Measurements from ENCODE around the gene NUAK1. TPM values are rescaled to one million over a fixed set of nuclear protein-coding genes. Genes with fewer than 3 reads are reported as not detected.

The NUAK1 gene
- total RNA-seq, 1 donor from 2014 or later: 16.6 TPM

- TF ChIP-seq CTCF (IDR thresholded peaks at IDR 0.05; ENCODE audit: unreplicated experiment): no peak
- no peaks in the 10 kb centered on the region for H3K36me3 Mint-ChIP-seq (ENCODE audit: low read depth, unreplicated experiment)
- H3K27me3 Mint-ChIP-seq (ENCODE audit: unreplicated experiment): peaks cover 5% of the 10 kb centered on the region
- H3K4me1 Mint-ChIP-seq (ENCODE audit: unreplicated experiment): peaks cover 7% of the 10 kb centered on the region
- no peak overlapping the region for H3K4me3 Mint-ChIP-seq (ENCODE audit: unreplicated experiment)
- H3K9me3 Mint-ChIP-seq (ENCODE audit: unreplicated experiment): no peaks in the 10 kb centered on the region
- DNase-seq (ENCODE audit: low spot score): no peak
- no peak overlapping the region for H3K27ac Mint-ChIP-seq (ENCODE audit: unreplicated experiment)
Measured at GRCh38 chr12:106040521-106040920, 98.2 kb downstream of the NUAK1 start.

- Mint-ChIP-seq H3K4me1 (ENCODE audit: unreplicated experiment) (peaks cover 7% of the 10 kb centered on the region), H3K36me3 (ENCODE audit: low read depth, unreplicated experiment) (no peaks in the 10 kb centered on the region), H3K9me3 (ENCODE audit: unreplicated experiment) (no peaks in the 10 kb centered on the region), H3K27ac (ENCODE audit: unreplicated experiment) (no peak overlapping the region), H3K4me3 (ENCODE audit: unreplicated experiment) (no peak overlapping the region), H3K27me3 (ENCODE audit: unreplicated experiment) (peaks cover 5% of the 10 kb centered on the region)
- no peak for TF ChIP-seq CTCF (IDR thresholded peaks at IDR 0.05; ENCODE audit: unreplicated experiment)
- DNase-seq (ENCODE audit: low spot score): no peak
Measured at GRCh38 chr12:106039646-106040404, 98.9 kb downstream of the NUAK1 start.

- H3K9me3 Mint-ChIP-seq (ENCODE audit: unreplicated experiment): no peaks in the 10 kb centered on the region
- no peak for TF ChIP-seq CTCF (IDR thresholded peaks at IDR 0.05; ENCODE audit: unreplicated experiment)
- H3K4me3 Mint-ChIP-seq (ENCODE audit: unreplicated experiment): no peak overlapping the region
- peaks cover 7% of the 10 kb centered on the region for H3K4me1 Mint-ChIP-seq (ENCODE audit: unreplicated experiment)
- no peaks in the 10 kb centered on the region for H3K36me3 Mint-ChIP-seq (ENCODE audit: low read depth, unreplicated experiment)
- H3K27me3 Mint-ChIP-seq (ENCODE audit: unreplicated experiment): peaks cover 5% of the 10 kb centered on the region
- no peak overlapping the region for H3K27ac Mint-ChIP-seq (ENCODE audit: unreplicated experiment)
- no peak for DNase-seq (ENCODE audit: low spot score)
Measured at GRCh38 chr12:106039242-106039641, 99.5 kb downstream of the NUAK1 start.

GRCh38 chr12:106037524-106038298 is 101.0 kb downstream of the NUAK1 start:
- Mint-ChIP-seq H3K9me3 (ENCODE audit: unreplicated experiment) (no peaks in the 10 kb centered on the region), H3K27ac (ENCODE audit: unreplicated experiment) (no peak overlapping the region), H3K4me1 (ENCODE audit: unreplicated experiment) (peaks cover 7% of the 10 kb centered on the region), H3K36me3 (ENCODE audit: low read depth, unreplicated experiment) (no peaks in the 10 kb centered on the region), H3K27me3 (ENCODE audit: unreplicated experiment) (peaks cover 4% of the 10 kb centered on the region), H3K4me3 (ENCODE audit: unreplicated experiment) (no peak overlapping the region)
- DNase-seq (ENCODE audit: low spot score): no peak
- no peak for TF ChIP-seq CTCF (IDR thresholded peaks at IDR 0.05; ENCODE audit: unreplicated experiment)

GRCh38 chr12:106035421-106035820 is 103.3 kb downstream of the NUAK1 start:
- no peak for DNase-seq (ENCODE audit: low spot score)
- no peak overlapping the region for H3K4me3 Mint-ChIP-seq (ENCODE audit: unreplicated experiment)
- H3K27me3 Mint-ChIP-seq (ENCODE audit: unreplicated experiment): peaks cover 4% of the 10 kb centered on the region
- H3K4me1 Mint-ChIP-seq (ENCODE audit: unreplicated experiment): peaks cover 10% of the 10 kb centered on the region
- no peak overlapping the region for H3K27ac Mint-ChIP-seq (ENCODE audit: unreplicated experiment)
- no peak for TF ChIP-seq CTCF (IDR thresholded peaks at IDR 0.05; ENCODE audit: unreplicated experiment)
- no peaks in the 10 kb centered on the region for H3K36me3 Mint-ChIP-seq (ENCODE audit: low read depth, unreplicated experiment)
- no peaks in the 10 kb centered on the region for H3K9me3 Mint-ChIP-seq (ENCODE audit: unreplicated experiment)
